ENCODE data around the gene CCDC8.

DNA sequence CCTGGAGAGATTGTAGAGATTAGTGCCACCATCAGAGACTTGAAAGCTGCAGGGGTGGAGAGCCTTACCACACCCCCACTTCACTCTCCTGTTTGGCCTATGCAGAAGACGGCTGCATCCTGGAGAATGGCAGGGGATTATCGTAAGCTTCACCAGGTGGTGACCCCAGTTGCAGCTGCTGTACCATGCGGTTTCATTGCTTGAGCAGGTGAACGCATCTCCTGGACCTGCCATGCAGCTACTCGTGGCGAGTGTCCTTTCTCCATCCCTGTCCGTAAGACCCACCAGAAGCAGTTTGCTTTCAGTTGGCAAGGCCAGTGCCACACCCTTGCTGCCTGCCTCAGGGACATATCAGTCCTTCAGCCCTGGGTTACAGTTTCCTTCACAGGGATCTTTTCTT is 45.2 kb downstream of the CCDC8 start:
- TF ChIP-seq POLR2AphosphoS5 (IDR thresholded peaks at IDR 0.05): no peak
- TF ChIP-seq EP300 (IDR thresholded peaks at IDR 0.05): no peak
- TF ChIP-seq, protein P1, sequence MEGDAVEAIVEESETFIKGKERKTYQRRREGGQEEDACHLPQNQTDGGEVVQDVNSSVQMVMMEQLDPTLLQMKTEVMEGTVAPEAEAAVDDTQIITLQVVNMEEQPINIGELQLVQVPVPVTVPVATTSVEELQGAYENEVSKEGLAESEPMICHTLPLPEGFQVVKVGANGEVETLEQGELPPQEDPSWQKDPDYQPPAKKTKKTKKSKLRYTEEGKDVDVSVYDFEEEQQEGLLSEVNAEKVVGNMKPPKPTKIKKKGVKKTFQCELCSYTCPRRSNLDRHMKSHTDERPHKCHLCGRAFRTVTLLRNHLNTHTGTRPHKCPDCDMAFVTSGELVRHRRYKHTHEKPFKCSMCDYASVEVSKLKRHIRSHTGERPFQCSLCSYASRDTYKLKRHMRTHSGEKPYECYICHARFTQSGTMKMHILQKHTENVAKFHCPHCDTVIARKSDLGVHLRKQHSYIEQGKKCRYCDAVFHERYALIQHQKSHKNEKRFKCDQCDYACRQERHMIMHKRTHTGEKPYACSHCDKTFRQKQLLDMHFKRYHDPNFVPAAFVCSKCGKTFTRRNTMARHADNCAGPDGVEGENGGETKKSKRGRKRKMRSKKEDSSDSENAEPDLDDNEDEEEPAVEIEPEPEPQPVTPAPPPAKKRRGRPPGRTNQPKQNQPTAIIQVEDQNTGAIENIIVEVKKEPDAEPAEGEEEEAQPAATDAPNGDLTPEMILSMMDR (IDR thresholded peaks at IDR 0.05): no peak
- TF ChIP-seq POLR2A (IDR thresholded peaks at IDR 0.05): no peak
